B cell (primary cell): ENCODE results near the gene C2orf42. TPM values are rescaled to one million over a fixed set of nuclear protein-coding genes. Genes with fewer than 3 reads are reported as not detected.

Source experiments
- ATAC-seq: fragments of 200-7000 bp; cut with Tn5 transposase; one replicate; pipeline ENCODE4 v1.10.0; 2021; ENCODE audit warnings: low read depth, mild to moderate bottlenecking, moderate number of reproducible peaks, moderate library complexity
- CTCF ChIA-PET: fragments of 350-600 bp; sonication (Branson Sonifier 250); formaldehyde crosslinking; loops from one replicate; lab custom pipeline; 2021; ENCODE audit warnings: antibody characterized with exemption, inconsistent platforms; lab: Charles Lee
- POLR2A ChIA-PET: fragments of 350-600 bp; sonication (Branson Sonifier 250); formaldehyde crosslinking; loops from one replicate; lab custom pipeline; 2021; ENCODE audit warnings: antibody characterized with exemption; lab: Charles Lee
- DNase-seq: peaks from one replicate; pipeline ENCODE4 v3.0.0; 2013
- H2AFZ ChIP-seq: 2 replicates; pipeline ENCODE4 v1.6.1; 2012; ENCODE audit warnings: mild to moderate bottlenecking, low read depth, low read length; ENCODE audit not compliant: insufficient read depth, poor library complexity, severe bottlenecking
- H3K27ac ChIP-seq, 2 donors: 1 replicate in 1 of 2; 2 replicates in 1 of 2; pipeline ENCODE4 v1.5.1; 2012 to 2013; ENCODE audit warnings: low read length in 2 of 2, mild to moderate bottlenecking in 2 of 2, moderate library complexity in 1 of 2
- H3K27me3 ChIP-seq, 4 experiments: fragments of 200-600 bp in 1 of 4; sonication (generic) in 1 of 4; replicated peaks in 1 of 4; 1 replicate in 2 of 4; 2 replicates in 2 of 4; pipeline versions ENCODE4 v1.6.1 to v1.7.0; 2013 to 2016; ENCODE audit warnings: low read length in 3 of 4, mild to moderate bottlenecking in 2 of 4, mixed read lengths in 1 of 4, moderate library complexity in 1 of 4; ENCODE audit not compliant: insufficient read depth in 4 of 4, control insufficient read depth in 3 of 4; ENCODE audit errors: control extremely low read depth in 1 of 4
- H3K36me3 ChIP-seq, 2 experiments: replicated peaks in 1 of 2; 1 replicate in 1 of 2; 2 replicates in 1 of 2; pipeline versions ENCODE4 v1.6.1 to v1.7.1; 2013; ENCODE audit warnings: low read length in 1 of 2; ENCODE audit not compliant: insufficient read depth in 2 of 2, control insufficient read depth in 1 of 2; ENCODE audit errors: control extremely low read depth in 1 of 2, extremely low read depth in 1 of 2
- H3K4me1 ChIP-seq, 2 donors: fragments of 200-600 bp in 1 of 2; sonication (generic) in 1 of 2; 1 replicate in 1 of 2; 2 replicates in 1 of 2; pipeline versions ENCODE4 v1.5.1 to v1.6.1; 2013 to 2017; ENCODE audit warnings: low read length in 2 of 2; ENCODE audit not compliant: control insufficient read depth in 2 of 2, insufficient read depth in 2 of 2
- H3K4me2 ChIP-seq: replicated peaks from 2 replicates; pipeline ENCODE3; 2012; ENCODE audit warnings: mild to moderate bottlenecking, low read depth, low read length; ENCODE audit not compliant: poor library complexity, severe bottlenecking
- H3K4me3 ChIP-seq, 5 experiments: fragments of 200-600 bp in 1 of 5; sonication (generic) in 1 of 5; 1 replicate in 3 of 5; 2 replicates in 2 of 5; pipeline versions ENCODE4 v1.5.1 to v1.7.0; 2011 to 2016; ENCODE audit warnings: low read length in 4 of 5, mild to moderate bottlenecking in 4 of 5, low read depth in 2 of 5, control low read depth in 1 of 5, moderate library complexity in 1 of 5; ENCODE audit not compliant: insufficient read depth in 1 of 5; ENCODE audit errors: control extremely low read depth in 1 of 5, extremely low read depth in 1 of 5
- H3K79me2 ChIP-seq: fragments of 200-600 bp; sonication (generic); one replicate; pipeline ENCODE4 v1.6.0; 2016; ENCODE audit warnings: low read length; ENCODE audit not compliant: control insufficient read depth, insufficient read depth
- H3K9ac ChIP-seq: fragments of 200-600 bp; sonication (generic); 2 replicates; pipeline ENCODE4 v1.6.1; 2017; ENCODE audit warnings: mild to moderate bottlenecking, low read length, moderate library complexity
- H3K9me3 ChIP-seq, 3 donors: one replicate each; pipeline versions ENCODE4 v1.6.1 to v1.7.1; 2013; ENCODE audit warnings: low read length in 2 of 3; ENCODE audit not compliant: control insufficient read depth in 2 of 3, insufficient read depth in 1 of 3; ENCODE audit errors: control extremely low read depth in 1 of 3
- H4K20me1 ChIP-seq: 2 replicates; pipeline ENCODE4 v1.6.0; 2012; ENCODE audit warnings: mild to moderate bottlenecking, low read length; ENCODE audit not compliant: insufficient read depth, control insufficient read depth, poor library complexity, severe bottlenecking
- H3K27ac Mint-ChIP-seq: one replicate; pipeline ENCODE4 v1.8.0; 2021; ENCODE audit warnings: mixed read lengths
- H3K27me3 Mint-ChIP-seq: one replicate; pipeline ENCODE4 v1.8.0; 2021; ENCODE audit warnings: mixed read lengths
- H3K4me1 Mint-ChIP-seq: one replicate; pipeline ENCODE4 v1.8.0; 2021; ENCODE audit warnings: mixed read lengths
- H3K4me3 Mint-ChIP-seq: one replicate; pipeline ENCODE4 v1.8.0; 2021; ENCODE audit warnings: mixed read lengths
- H3K9me3 Mint-ChIP-seq: one replicate; pipeline ENCODE4 v1.8.0; 2022; ENCODE audit warnings: mixed read lengths; ENCODE audit not compliant: insufficient read depth
- CTCF ChIP-seq: fragments of 200-600 bp; IDR thresholded peaks from one replicate; pipeline ENCODE4 v1.8.0; 2022; ENCODE audit warnings: antibody characterized with exemption, mild to moderate bottlenecking
- EZH2 ChIP-seq: IDR thresholded peaks from 2 replicates; pipeline ENCODE4 v1.6.1; 2012; ENCODE audit warnings: borderline replicate concordance, low read depth, mild to moderate bottlenecking, moderate library complexity, low read length; ENCODE audit not compliant: insufficient read depth, poor library complexity, severe bottlenecking
- WGBS: methylation state at CpG from one replicate; pipeline ENCODE4 v1.1.5; 2013; ENCODE audit warnings: missing lambda C conversion rate; ENCODE audit not compliant: insufficient coverage; 5-methylcytosine and 5-hydroxymethylcytosine counted together
- intact Hi-C: fragments of 100-400 bp; cut with micrococcal nuclease; formaldehyde crosslinking; loops from one replicate; pipeline ENCODE4 v1.10.0; 2022
- polyA plus RNA-seq: library from polyadenylated mRNA; depleted of rRNA; stranded (reverse); fragments of >200 nt; gene quantifications from 2 replicates; pipeline ENCODE4 v1.2.3, GENCODE V29; 2012
- total RNA-seq, 2 donors: library from RNA; stranded (reverse); fragments of 120-200 nt in 1 of 2; gene quantifications; 1 replicate in 1 of 2; 2 replicates in 1 of 2; pipeline versions ENCODE4 v1.2.3 to v1.2.4, GENCODE V29; 2013 to 2022

The C2orf42 gene
- total and polyA plus RNA-seq, 2 donors (not counting 1 experiment from before 2014, with no cell fraction given), result 13.0 to 42.9 TPM

- Histone ChIP-seq H3K9ac (no peak overlapping the region), H3K9me3 (no peaks in the 10 kb centered on the region), H3K36me3 (peaks cover 0 to 2% of the 10 kb centered on the region in 2 experiments), H4K20me1 (no peaks in the 10 kb centered on the region), H3K4me3 (no peak overlapping the region), H3K27me3 (no peaks in the 10 kb centered on the region), H3K4me1 (no peaks in the 10 kb centered on the region), H3K4me2 (no peak overlapping the region), H2AFZ (no peak overlapping the region), H3K79me2 (no peaks in the 10 kb centered on the region), H3K27ac (no peak overlapping the region)
- WGBS, result 97% methylated on average over 6 of the region's 8 CpGs
- H3K4me3 Mint-ChIP-seq, result no peak overlapping the region
- ChIA-PET POLR2A (no interaction called here), CTCF (no interaction called here)
- no peak for ATAC-seq
- no peaks in the 10 kb centered on the region for H3K4me1 Mint-ChIP-seq
- TF ChIP-seq EZH2 (no peak), CTCF (no peak)
- intact Hi-C loops, result no loop called here
- H3K27ac Mint-ChIP-seq, result no peak overlapping the region
- DNase-seq, result no peak
- no peaks in the 10 kb centered on the region for H3K9me3 Mint-ChIP-seq
- H3K27me3 Mint-ChIP-seq, result no peaks in the 10 kb centered on the region
These were observed 13.6 kb upstream of the C2orf42 start for GRCh38 chr2:70204452-70204851.

DNA sequence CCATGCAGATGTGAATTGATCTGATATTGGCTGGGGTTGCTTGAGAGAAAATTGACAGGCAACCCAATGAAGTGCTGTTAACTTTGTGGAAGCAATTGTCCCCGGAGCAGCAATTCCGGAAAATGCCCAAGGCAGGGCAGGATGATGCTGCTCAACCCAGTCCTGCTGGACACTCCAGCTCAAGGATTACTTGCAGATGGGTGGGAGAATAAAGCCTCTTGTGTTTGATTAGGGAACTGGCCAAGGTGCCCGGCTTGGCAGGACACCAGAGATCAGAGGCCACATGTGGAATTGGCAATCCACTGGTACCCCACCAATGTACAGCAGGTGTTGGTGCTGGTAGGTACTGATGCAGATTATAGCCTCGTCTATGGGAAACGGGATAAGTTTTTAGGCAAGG is 12.3 kb upstream of the C2orf42 start:
- no peak overlapping the region for H3K27ac Mint-ChIP-seq
- ChIA-PET POLR2A (interaction anchor here (0.6 kb wide), 1 partner anchor 468 kb away, joined by 3 read pairs; no protein-coding TSS in a partner anchor), CTCF (no interaction called here)
- no peaks in the 10 kb centered on the region for H3K4me1 Mint-ChIP-seq
- no peak overlapping the region for H3K9ac ChIP-seq
- no peak overlapping the region for H2AFZ ChIP-seq
- H3K4me1 ChIP-seq, result no peaks in the 10 kb centered on the region
- no peak overlapping the region for H3K4me2 ChIP-seq
- H3K9me3 Mint-ChIP-seq, result no peaks in the 10 kb centered on the region
- no peak overlapping the region for H3K4me3 Mint-ChIP-seq
- H3K79me2 ChIP-seq, result no peaks in the 10 kb centered on the region
- H3K4me3 ChIP-seq, result no peak overlapping the region
- H3K36me3 ChIP-seq, result no peaks in the 10 kb centered on the region
- intact Hi-C loops, result no loop called here
- no peaks in the 10 kb centered on the region for H3K9me3 ChIP-seq
- H3K27me3 ChIP-seq, result no peaks in the 10 kb centered on the region
- ATAC-seq, result no peak
- WGBS, result 98% methylated on average over 3 of the region's 5 CpGs
- H3K27me3 Mint-ChIP-seq, result no peaks in the 10 kb centered on the region
- no peak overlapping the region for H3K27ac ChIP-seq
- H4K20me1 ChIP-seq, result no peaks in the 10 kb centered on the region
- no peak for DNase-seq
- TF ChIP-seq EZH2, result no peak
- no peak for TF ChIP-seq CTCF
